Non-pigmented ciliary epithelial cell (primary cell): ENCODE measurements around the gene PTPN18.

Experiments
- DNase-seq: peaks from one replicate; pipeline ENCODE4 v3.0.0-alpha.2; 2010; ENCODE audit warnings: low read depth

PTPN18 gene

GRCh38 chr2:130341562-130342019, 14.3 kb upstream of the PTPN18 start:
- no peak for DNase-seq

- DNase-seq = peak; percentile 74
Measured at GRCh38 chr2:130342020-130342532, 13.8 kb upstream of the PTPN18 start.

- peak; percentile 99 for DNase-seq
Measured at GRCh38 chr2:130342533-130343275, 13.2 kb upstream of the PTPN18 start, which contains the start of gene IMP4. IMP4 (plus strand) TSS chr2:130342897; CDS start chr2:130342933, 36 bp downstream.

- no peak for DNase-seq
Measured at GRCh38 chr2:130344578-130344977, 11.3 kb upstream of the PTPN18 start.

- no peak for DNase-seq
Measured at GRCh38 chr2:130345091-130345490, 10.8 kb upstream of the PTPN18 start.

- no peak for DNase-seq
Measured at GRCh38 chr2:130345611-130346010, 10.2 kb upstream of the PTPN18 start.

- no peak for DNase-seq
Measured at GRCh38 chr2:130346041-130346740, 9.7 kb upstream of the PTPN18 start.

- no peak for DNase-seq
Measured at GRCh38 chr2:130346741-130347066, 9.2 kb upstream of the PTPN18 start.

- no peak for DNase-seq
Measured at GRCh38 chr2:130347220-130347925, 8.5 kb upstream of the PTPN18 start.

GRCh38 chr2:130349174-130349573, 6.7 kb upstream of the PTPN18 start:
- DNase-seq = no peak

- no peak for DNase-seq
Measured at GRCh38 chr2:130351711-130352110, 4.1 kb upstream of the PTPN18 start.

GRCh38 chr2:130352237-130352636, 3.6 kb upstream of the PTPN18 start:
- no peak for DNase-seq

GRCh38 chr2:130353291-130354138, 2.3 kb upstream of the PTPN18 start:
- no peak for DNase-seq

- DNase-seq = no peak
Measured at GRCh38 chr2:130354139-130354428, 1.8 kb upstream of the PTPN18 start.

- DNase-seq = no peak
Measured at GRCh38 chr2:130355172-130355577, 681 bp upstream of the PTPN18 start.

- no peak for DNase-seq
Measured at GRCh38 chr2:130357864-130358263, 2.0 kb downstream of the PTPN18 start.

GRCh38 chr2:130358420-130359350, 2.8 kb downstream of the PTPN18 start:
- DNase-seq = no peak

- no peak for DNase-seq
Measured at GRCh38 chr2:130359466-130359865, 3.6 kb downstream of the PTPN18 start.

- DNase-seq = no peak
Measured at GRCh38 chr2:130363479-130363878, 7.6 kb downstream of the PTPN18 start.

- no peak for DNase-seq
Measured at GRCh38 chr2:130365075-130365474, 9.2 kb downstream of the PTPN18 start.

- no peak for DNase-seq
Measured at GRCh38 chr2:130365963-130366362, 10.1 kb downstream of the PTPN18 start.
